GM19397 (cell line): ENCODE measurements around the gene ACVRL1.

Experiments
- ATAC-seq: cut with Tn5 transposase; IDR thresholded peaks from one replicate; pipeline ENCODE4 v1.9.1; 2021; ENCODE audit warnings: mild to moderate bottlenecking, moderate library complexity; ENCODE audit not compliant: unreplicated experiment

Gene ACVRL1

DNA sequence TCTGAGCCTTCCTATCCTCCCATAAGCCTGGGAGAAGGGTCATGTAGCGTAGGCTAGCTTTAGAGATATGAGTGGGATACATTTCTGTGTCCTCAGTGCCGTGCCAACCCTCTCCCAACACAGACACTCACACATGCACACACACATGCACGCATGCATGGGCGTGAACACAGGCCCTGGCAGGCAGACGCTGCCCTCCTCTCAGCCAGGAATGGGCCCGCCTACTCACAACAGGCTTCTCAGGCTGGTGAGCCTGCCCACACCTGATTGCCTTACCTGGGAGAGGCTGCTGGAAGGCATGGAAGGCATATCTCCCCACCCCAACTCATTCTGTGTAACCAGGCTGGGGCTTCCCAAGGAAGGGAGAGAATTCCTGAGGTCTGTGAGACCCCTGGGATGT, 31.4 kb downstream of the ACVRL1 start:
- ATAC-seq: no peak

DNA sequence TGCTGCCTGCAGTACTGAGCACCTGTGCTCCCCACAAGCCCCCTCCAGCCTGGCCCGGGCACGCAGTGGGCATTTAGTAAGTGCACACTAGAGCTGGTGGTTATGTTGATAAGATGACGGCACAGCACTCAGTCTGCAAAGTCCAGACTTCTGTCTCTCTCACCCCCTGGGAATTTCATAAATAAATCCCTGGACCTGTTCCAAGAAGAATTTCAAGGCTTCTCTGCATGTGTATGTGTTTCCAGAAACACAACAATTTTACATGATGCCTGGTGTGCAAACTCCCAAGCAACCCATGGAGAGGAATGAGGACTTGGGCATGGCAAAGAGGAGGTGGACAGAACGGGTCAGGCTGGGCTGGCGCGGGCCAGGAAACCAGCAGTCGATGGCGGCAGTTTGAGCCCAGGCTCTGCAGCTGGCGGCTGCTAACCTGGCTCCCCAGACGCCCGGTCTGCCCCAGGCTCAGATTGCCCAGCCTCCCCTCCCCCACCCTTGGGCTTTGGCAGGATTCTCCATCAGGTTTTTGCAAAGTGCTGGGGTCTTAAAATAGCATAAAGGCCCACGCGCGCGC, 33.8 kb downstream of the ACVRL1 start:
- ATAC-seq: no peak

DNA sequence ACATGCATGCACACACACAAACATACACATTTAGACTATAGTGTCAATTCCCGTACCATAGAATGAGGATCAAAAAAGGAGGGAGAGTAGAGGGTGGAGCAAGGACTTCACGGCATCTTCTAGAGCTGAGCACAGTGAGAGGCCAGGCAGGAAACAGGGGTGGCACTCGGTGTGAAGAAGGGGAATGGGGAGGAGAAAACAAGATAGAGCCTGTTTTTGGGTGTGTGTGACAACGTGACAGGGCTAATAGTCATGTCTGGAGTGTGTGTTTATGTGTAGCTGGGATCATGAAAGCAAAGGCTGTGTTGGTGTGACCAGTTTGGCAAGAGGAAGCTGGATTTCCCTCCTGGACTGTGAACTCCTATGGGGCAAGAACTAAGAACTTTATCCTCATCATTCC, 34.3 kb downstream of the ACVRL1 start:
- no peak for ATAC-seq

DNA sequence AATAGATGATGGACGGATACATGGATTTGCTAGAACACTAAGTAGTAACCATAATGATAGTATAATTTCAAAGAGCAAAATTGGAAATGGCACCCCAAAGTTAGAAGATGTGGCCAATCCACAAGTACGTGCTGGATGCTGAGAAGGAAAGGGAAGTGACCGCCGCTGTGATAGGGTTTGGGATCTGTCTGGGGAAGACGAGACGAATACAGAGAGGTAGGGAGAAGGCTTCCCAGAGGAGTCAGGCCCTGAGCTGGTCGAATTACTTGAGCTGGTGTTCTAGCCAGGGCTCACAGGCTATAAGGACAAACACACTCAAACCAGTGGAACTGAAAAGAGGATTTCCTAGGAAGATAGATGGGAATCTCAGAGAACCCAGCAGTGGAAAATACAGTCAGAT, 34.8 kb downstream of the ACVRL1 start:
- no peak for ATAC-seq

DNA sequence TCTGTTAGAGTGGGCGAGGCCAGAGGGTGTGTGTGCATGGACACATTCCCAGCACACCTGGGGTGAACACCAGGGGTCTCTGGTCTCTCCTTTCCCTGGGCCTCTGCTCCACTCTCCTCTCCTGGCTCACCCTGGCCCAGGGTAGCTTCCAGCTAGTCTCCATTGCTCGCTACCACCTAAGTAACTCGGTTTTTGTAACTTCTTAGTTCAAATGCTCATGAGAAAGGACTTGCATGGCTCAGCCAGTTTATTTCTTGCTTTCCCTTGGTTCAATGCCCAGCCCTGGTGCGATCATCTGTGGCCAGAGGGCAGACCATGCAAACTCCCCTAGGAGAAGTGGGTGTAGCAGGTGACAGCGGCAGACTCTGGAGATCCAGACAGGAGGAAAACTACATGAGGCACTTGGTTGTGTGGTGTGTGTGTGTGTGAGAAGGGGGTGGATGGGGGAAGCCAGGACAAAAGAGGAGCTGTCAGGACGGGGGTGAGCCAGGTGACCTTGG, 35.2 kb downstream of the ACVRL1 start:
- no peak for ATAC-seq

DNA sequence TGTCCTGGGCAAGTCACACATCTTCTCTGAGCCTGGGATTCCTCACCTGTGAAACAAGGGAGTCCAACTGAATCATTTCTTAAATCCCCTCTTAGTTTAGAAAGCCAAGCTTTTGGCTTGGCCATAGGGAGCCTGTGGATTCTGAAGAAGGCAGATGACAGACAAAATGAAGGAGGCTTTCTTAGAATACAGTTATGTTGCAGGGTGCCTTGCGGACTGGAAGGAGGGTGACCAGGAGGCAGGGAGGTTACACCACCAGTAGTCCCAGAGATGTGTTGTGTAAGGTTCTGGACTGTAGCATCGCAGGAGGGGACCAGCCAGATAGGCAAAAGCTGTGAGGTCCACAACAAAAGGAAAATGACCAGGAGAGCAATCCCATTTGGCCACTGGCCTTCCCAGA, 36.0 kb downstream of the ACVRL1 start:
- no peak for ATAC-seq

DNA sequence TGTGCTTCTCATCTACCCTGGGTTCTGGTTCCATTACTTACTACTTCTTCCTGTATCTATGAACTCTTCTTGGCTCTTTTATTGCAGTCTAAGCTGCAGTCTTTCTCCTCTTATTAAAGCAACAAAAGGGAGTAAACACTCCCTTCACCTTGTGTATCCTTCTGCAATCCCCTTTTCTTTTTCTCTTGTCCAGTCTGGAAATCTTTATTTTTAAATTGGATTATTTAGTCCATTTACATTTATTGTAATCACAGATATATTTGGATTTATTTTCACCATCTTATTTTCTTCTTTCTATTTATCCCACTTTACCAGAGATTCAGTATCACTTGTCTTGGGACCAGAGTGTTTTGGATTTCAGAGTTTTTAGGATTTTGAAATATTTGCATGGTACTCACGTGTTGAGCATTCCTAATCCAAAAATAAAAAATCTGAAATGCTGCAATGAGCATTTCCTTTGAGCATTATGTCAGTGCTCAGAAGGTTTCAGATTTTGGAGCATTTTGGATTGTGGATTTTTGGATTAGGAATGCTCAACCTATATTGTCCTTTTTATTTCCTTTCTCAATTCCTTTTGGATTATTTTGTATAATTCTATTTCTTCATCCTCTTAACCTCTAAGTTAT, 37.4 kb downstream of the ACVRL1 start:
- ATAC-seq: no peak

DNA sequence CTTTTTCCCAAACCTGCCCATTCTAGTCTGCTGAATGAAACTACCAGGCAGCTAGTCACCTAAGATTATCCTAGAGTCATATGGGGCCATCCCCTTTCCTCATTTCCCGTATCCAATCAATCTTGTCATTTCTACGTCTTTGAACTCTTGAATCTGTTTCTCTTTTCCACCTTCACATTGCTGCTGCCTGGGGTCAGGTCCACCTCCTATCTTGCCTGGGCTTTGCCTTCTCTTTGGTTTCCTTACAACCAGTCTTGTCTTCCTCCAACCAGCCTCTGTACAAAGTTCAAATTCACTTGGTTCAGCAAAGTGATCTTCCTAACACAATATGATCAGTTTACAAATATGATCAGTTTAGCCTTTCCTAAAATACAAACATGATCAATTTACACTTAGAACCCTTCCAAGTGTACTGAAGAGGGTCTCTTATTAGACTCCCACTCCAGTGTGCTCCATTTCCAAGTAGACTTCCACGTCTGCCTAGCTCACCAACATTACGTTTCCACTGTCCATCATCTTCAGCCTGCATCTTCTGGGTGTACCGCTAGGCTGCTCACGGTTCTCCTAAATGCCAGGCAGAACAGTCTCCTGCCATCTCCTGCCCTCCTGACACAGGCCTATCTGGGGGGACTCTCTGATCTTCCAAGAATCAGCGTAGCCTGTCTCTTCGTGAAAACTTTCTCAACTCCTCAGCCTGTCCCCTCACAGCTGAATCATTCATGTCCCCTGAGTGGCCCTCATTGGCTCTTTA, 40.1 kb downstream of the ACVRL1 start:
- ATAC-seq: no peak

DNA sequence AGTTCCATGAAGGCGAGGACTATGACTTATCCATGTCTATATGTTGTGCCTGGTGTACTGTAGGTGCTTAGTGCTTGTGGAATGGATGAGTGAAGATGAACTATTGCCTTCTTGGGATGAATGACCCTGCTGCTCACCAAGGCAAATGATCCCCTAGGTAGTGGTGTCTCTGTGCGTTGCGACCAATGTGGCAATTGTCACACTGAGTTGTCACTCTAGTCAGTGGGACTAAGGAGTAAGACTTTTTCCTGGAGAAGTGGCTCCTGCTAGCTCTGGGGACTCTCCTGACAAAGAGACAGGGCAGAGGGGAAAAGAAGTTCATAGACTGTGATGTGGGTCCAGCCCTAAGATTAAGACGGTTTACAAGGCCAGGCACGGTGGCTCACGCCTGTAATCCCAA, 40.8 kb downstream of the ACVRL1 start:
- ATAC-seq: no peak

DNA sequence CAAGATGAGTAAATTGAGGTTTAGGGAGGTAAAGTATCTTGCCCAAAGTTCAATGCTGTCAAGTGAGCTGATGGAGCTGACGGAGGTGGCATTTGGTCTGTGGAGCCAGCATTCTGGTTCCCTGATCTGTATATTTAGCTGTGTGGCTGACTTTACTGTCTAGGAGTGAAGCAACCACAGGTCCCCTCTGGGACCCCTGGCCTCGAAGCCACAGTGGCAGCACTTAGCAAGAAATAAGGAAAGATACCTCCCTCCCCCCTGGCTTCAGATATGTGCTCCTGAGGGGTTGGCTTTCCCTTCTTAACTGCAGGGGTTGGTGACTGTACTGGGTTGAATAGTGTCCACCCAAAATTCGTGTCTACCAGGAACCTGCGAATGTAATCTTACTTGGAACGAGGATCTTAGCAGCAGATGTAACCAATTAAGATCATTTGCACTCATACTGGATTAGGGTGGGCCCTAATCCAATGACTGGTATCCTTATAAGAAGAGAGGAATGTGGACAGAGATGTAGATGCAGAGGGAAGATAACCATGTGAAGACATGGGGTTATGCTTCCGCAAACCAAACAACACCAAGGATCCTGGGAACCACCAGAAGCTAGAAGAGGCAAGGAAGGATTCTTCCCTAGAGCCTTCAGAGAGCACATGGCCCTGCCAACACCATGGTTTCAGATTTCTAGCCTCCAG, 42.2 kb downstream of the ACVRL1 start:
- no peak for ATAC-seq

DNA sequence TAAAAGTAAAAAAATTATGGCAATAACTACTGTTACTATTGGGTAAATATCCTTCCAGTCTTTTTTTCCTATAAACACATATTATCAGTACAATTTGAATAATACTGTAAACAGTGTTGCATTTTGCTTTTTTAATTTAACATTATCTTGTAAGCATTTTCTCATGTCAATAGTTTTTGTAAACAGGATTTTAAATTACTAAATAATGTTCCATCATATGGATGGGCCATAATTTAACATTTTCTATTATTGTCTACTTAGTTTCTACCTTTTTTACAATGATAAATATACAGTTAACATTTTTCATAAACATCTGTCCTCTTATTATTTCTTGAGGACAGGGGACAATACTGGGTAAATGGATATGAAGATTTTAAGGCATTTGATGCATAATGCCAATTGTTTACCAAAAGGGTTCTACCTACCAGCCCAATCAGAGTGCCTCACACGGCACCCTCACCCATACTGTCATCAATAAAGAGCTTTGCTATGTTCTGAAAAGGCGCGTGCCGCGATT, 43.4 kb downstream of the ACVRL1 start:
- ATAC-seq: no peak

DNA sequence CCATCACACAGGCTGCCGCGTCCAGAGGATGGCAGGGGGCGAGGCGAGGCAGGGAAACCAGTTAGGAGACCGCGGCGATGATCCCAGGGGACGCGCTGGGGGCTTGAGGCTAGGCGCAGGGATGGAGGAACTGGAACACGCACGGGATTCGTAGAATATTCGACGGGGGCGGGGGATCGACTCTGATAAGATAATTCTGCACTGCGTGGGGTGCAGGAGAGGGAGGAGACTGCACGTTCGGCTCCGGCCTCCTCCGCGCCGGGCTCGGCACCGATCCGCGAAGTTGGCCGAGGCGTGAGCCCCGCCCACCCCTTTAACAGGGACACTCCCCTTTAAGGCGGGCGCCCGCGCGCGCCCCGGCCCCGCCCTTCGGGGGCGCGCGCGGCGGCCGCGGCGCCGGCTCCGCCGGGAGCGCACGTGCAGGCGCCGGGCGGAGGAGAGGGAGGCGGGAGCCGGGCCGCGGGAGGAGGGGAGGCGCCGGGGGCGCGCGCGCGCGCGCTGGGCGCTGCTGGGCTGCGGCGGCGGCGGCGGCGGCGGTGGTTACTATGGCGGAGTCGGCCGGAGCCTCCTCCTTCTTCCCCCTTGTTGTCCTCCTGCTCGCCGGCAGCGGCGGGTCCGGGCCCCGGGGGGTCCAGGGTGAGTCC, 44.0 kb downstream of the ACVRL1 start, which contains the start of gene ACVR1B:
Gene ACVR1B, plus strand, starts transcription at position 501 of the 644 bp plus-strand sequence. Its CDS starts 45 bp downstream, at position 546.
- peak; percentile 86 for ATAC-seq

DNA sequence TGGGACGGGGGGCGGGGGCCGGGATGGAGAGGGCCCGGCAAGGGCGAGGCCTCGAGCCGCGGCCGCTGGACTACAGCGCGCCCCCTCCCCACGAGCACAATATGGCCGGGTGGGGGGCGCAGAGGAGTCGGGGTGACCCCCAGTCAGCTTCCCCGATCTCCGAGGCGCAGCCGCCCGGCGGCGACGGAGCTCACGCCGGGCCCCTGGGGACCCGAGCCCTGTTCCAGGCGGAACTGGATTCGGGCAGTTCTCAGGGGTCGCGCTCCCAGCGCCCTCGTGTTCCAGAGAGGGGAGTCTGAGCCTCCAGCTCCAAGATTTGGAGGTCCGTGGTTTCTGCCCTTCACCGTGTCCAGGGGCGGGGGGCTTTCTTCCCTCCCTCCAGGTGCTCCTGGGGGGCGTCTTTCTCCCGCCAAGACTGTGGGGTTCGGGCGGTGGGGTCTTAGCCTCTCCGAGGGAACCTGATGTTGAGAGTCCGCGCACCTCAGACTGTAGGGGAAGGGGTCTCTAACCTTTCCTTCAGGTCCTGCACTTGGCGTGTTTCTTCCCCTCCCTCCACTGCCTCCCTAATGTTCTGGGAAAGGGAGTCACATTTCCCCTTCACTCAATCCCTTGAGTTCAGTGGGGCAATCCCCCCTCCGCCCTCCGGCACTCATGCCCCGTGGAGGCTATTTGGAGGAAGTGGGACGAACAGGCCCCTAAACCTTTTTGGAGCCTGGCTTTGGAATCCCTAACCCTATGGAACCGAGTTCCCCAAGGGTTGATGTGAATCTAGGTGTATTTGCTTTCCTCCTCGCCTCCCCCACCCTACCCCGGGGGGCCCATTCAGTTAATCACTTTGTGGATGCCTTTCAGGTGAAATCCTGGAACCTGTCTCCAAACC, 44.8 kb downstream of the ACVRL1 start:
- ATAC-seq: no peak

DNA sequence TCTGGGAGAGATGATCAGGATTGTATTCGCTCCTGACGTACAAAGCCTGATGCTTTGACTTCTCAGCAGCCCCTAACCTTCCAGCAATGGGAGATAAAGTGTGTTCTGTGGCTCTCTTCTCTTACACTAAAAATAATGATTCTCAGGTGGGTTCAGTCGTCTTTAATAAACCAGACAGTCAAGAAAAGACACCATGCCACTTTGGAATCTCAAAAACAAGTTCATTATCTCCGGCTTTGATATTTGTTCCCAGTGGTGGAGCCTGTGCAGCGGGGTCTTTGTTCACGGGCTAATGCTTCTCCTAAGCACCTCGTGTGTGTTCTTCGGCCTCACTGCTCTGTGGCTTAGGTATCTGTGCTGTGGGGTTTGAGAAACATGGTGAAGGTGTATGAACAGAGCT, 45.8 kb downstream of the ACVRL1 start:
- no peak for ATAC-seq

DNA sequence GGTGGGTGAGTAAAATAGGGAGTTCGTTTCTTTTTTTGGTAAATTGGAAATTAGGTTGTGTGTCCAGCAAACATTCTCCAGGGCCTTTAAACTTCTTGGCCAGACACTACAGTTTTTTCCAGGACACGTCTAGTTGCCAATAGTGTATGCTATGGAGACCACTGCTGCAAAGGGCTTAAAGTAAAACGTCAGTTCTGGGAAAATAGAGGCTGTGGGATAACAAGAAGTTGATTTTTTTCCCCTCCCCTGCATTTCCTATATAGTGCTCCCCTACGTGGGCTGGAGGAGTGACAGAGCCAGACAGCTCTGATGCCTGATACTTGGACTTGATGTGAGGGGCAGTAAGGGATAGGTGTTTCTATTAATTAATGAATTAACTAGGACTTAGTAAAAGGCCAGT, 46.6 kb downstream of the ACVRL1 start:
- ATAC-seq: no peak

DNA sequence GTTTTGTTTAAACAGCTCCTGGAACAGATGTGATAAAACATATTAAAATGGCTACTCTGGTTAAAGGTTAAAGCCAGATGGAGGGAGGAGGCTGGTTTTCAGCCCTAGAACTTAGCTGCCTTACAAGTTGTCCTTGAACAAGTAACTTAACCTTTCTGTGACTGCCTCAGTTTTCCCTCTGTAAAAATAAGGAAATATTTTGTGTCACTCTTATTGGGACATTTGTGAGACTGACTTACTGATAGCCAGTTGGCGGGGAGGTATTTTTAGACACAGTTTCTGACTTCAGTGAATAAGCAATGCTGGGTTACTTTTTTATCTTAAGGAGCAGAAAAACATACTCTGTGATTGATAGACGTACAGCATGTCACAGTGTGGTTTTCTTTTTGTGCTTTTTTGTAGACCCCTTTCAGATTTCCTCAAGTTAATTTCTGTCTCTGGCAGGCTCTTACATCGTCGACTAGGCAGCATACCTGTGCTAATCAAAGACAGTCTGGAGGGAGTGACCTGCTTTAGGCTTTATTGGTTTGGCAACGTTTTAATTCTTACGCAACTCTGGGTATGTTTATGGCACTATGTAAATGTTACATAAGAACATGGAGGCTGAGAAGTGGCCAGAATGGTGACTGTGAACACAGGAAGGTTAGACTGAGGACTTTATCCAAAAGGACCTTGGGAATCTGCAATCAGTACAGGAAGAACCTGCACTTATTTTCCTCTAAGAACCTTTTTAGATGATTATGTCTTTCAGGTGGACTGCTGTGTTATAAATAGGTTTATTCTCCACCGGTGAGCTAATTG, 47.5 kb downstream of the ACVRL1 start:
- ATAC-seq: no peak

DNA sequence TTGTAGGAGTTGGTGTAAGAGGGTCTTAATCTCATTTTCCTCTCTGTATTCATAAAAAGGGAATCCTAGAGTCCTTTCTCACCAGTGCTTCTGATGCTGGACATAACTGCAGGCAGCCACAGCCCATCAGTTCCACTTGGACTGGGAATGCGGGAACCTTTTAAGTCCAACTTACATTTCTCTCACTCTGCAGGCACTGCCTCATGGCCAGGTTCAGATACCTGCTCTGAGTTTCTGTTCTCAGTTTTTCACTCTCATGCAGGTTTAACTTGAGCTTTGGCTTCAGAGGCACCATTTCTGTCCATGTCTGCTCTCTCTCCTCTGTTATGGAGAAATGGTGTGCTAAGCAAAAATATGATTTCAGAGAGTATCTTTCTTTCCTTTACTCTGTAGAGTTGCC, 48.4 kb downstream of the ACVRL1 start:
- ATAC-seq: no peak

DNA sequence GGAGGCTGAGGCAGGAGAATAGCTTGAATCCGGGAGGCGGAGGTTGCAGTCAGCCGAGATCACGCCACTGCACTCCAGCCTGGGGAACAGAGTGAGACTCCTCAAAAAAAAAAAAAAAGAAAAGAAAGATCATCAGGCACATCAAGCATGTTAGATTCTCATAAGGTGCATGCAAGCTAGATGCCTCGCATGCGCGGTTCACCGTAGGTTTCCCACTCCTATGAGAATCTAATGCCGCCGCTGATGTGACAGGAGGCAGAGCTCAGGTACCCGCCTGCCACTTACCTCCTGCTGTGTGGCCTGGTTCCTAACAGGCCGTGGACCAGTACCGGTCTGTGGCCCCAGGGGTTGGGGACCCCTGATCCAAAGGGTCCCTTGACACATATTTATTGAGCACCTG, 51.2 kb downstream of the ACVRL1 start:
- no peak for ATAC-seq

DNA sequence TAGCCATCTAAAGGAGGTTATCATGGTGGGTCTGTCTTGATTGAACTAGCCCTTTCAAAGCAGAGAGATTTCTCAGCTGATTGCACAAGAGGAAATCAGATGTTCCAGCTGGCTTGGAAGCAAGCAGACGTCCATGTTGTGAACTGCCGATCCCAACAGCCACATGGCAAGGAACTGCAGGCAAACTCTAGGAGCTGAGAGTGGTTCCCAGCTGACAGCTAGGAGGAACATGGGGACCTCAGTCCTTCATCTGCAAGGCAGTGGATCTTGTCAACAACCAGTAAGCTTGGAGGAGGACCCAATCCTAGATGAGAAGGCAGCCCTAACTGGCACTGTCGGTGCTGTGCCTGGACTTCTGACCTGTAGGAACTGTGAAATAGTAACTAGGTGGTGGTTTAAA, 51.9 kb downstream of the ACVRL1 start:
- ATAC-seq: no peak
